Measurements from ENCODE around the gene GBP2. TPM values are rescaled to one million over a fixed set of nuclear protein-coding genes. Genes with fewer than 3 reads are reported as not detected.

The GBP2 gene
- total RNA-seq, 1 experiment from 2014 or later = 29.7 TPM

- CTCF ChIA-PET = no interaction called here
- TF ChIP-seq CTCF (IDR thresholded peaks at IDR 0.05; ENCODE audit: unreplicated experiment) = no peak
- Mint-ChIP-seq H3K4me3 (ENCODE audit: low read depth, unreplicated experiment) (peak overlapping the region; percentile 79), H3K4me1 (ENCODE audit: low read depth, unreplicated experiment) (peaks cover 22% of the 10 kb centered on the region), H3K27ac (ENCODE audit: unreplicated experiment) (peak overlapping the region; percentile 82), H3K27me3 (ENCODE audit: unreplicated experiment) (no peaks in the 10 kb centered on the region), H3K9me3 (ENCODE audit: low read depth, unreplicated experiment) (no peaks in the 10 kb centered on the region), H3K36me3 (ENCODE audit: insufficient read depth, unreplicated experiment) (peaks cover 16% of the 10 kb centered on the region)
- TSS peak; percentile 72 for BruUV-seq (replicated peaks)
- intact Hi-C loops (cut with micrococcal nuclease; ENCODE audit: unreplicated experiment) = no loop called here
- no peak for DNase-seq
These were observed 538 bp downstream of the GBP2 start for GRCh38 chr1:89125240-89125912.

DNA sequence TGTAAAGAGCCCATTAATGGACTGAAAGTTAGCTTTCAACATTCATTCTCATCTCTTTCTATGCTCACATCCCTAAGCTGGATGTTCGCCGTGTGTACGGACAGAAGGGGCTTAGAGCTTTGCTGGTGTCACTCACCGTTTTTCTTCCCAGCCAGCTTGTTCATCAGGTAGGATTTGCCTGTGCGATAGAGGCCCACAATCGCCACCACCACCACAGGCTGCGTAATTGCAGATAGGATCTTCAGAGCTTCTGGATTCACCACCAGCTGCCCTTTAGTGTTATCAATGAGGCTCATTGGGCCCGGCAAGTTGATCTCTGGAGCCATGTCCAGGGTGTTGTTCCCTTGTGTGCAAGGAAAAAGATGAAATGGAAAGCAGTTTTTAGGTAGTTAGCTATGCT is 4.3 kb downstream of the GBP2 start:
- Mint-ChIP-seq H3K27ac (ENCODE audit: unreplicated experiment) (no peak overlapping the region), H3K4me3 (ENCODE audit: low read depth, unreplicated experiment) (no peak overlapping the region), H3K4me1 (ENCODE audit: low read depth, unreplicated experiment) (peaks cover 12% of the 10 kb centered on the region), H3K27me3 (ENCODE audit: unreplicated experiment) (no peaks in the 10 kb centered on the region), H3K36me3 (ENCODE audit: insufficient read depth, unreplicated experiment) (peaks cover 10% of the 10 kb centered on the region), H3K9me3 (ENCODE audit: low read depth, unreplicated experiment) (no peaks in the 10 kb centered on the region)
- TF ChIP-seq CTCF (IDR thresholded peaks at IDR 0.05; ENCODE audit: unreplicated experiment) = no peak
- no peak for DNase-seq
- CTCF ChIA-PET = no interaction called here
- no TSS peak for BruUV-seq (replicated peaks)
- intact Hi-C loops (cut with micrococcal nuclease; ENCODE audit: unreplicated experiment) = no loop called here

- intact Hi-C loops (cut with micrococcal nuclease; ENCODE audit: unreplicated experiment) = no loop called here
- no peak overlapping the region for H3K27ac Mint-ChIP-seq (ENCODE audit: unreplicated experiment)
- no peak overlapping the region for H3K4me3 Mint-ChIP-seq (ENCODE audit: low read depth, unreplicated experiment)
- no peaks in the 10 kb centered on the region for H3K9me3 Mint-ChIP-seq (ENCODE audit: low read depth, unreplicated experiment)
- no peak for DNase-seq
- no TSS peak for BruUV-seq (replicated peaks)
- no peaks in the 10 kb centered on the region for H3K4me1 Mint-ChIP-seq (ENCODE audit: low read depth, unreplicated experiment)
- H3K27me3 Mint-ChIP-seq (ENCODE audit: unreplicated experiment) = no peaks in the 10 kb centered on the region
- H3K36me3 Mint-ChIP-seq (ENCODE audit: insufficient read depth, unreplicated experiment) = no peaks in the 10 kb centered on the region
- CTCF ChIA-PET = no interaction called here
- TF ChIP-seq CTCF (IDR thresholded peaks at IDR 0.05; ENCODE audit: unreplicated experiment) = no peak
These were observed 11.3 kb downstream of the GBP2 start for GRCh38 chr1:89114662-89115061.

DNA sequence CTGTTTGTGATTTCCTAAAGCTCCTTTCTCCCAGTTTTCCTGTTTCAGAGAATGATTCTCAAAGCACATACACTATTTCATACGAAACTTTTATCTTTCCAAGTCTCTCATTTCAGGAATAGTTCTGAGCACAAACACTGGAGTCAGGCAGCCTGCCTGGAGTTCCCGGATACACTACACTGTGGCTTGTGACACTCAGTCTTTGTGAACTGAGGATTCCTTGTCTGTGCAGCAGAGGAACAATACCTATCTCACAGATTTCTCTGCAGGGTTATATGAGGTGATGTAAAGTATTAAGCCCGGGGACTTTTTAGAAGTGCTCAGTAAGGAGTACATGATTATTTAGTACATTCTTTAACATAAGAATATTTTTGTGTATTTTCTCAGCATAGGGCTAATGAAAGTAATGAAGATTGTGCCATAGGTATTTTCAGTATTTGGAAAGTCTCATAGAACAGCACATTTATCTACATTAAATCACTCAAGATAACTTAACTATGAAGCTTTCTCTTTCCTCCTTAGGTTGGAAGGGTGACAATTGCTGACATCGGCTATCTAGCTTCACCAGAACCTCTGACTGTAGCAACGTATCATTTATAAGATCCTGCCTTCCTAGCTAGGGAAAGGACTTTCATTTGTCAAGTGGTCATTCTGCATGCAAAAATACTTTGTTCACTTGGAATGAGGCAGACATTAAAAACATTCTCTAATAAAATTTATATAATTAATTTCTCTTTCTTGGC is 12.9 kb downstream of the GBP2 start:
- intact Hi-C loops (cut with micrococcal nuclease; ENCODE audit: unreplicated experiment) = no loop called here
- CTCF ChIA-PET = no interaction called here
- H3K27ac Mint-ChIP-seq (ENCODE audit: unreplicated experiment) = no peak overlapping the region

More for the DNA sequence above, 12.9 kb downstream of the GBP2 start:
- no peaks in the 10 kb centered on the region for H3K4me1 Mint-ChIP-seq (ENCODE audit: low read depth, unreplicated experiment)
- no peak overlapping the region for H3K4me3 Mint-ChIP-seq (ENCODE audit: low read depth, unreplicated experiment)
- BruUV-seq (replicated peaks) = no TSS peak
- TF ChIP-seq CTCF (IDR thresholded peaks at IDR 0.05; ENCODE audit: unreplicated experiment) = no peak
- no peak for DNase-seq
- H3K36me3 Mint-ChIP-seq (ENCODE audit: insufficient read depth, unreplicated experiment) = no peaks in the 10 kb centered on the region
- no peaks in the 10 kb centered on the region for H3K9me3 Mint-ChIP-seq (ENCODE audit: low read depth, unreplicated experiment)
- no peaks in the 10 kb centered on the region for H3K27me3 Mint-ChIP-seq (ENCODE audit: unreplicated experiment)

All from Calu3 (cell line).